WTC11 (cell line): Measurements from ENCODE around the gene OR6N1. TPM values are rescaled to one million over a fixed set of nuclear protein-coding genes. Genes with fewer than 3 reads are reported as not detected.

Source experiments
- ATAC-seq: fragments of 200-7000 bp; cut with Tn5 transposase; 2 replicates; pipeline ENCODE4 v1.10.0; 2021; ENCODE audit warnings: mild to moderate bottlenecking, moderate library complexity
- CTCF ChIA-PET: fragments of 300-600 bp; sonication (Branson Sonifier 250); formaldehyde crosslinking; loops from one replicate; lab custom pipeline; 2021; ENCODE audit warnings: antibody characterized with exemption; lab: Charles Lee
- POLR2A ChIA-PET: fragments of 350-600 bp; sonication (Branson Sonifier 250); formaldehyde crosslinking; loops from one replicate; lab custom pipeline; 2021; ENCODE audit warnings: antibody characterized with exemption; lab: Charles Lee
- DNase-seq: peaks from one replicate; pipeline ENCODE4 v3.0.0; 2021; ENCODE audit warnings: low spot score
- H3K27ac Mint-ChIP-seq: 2 replicates; pipeline ENCODE4 v1.8.0; 2021; ENCODE audit warnings: mixed read lengths
- H3K27me3 Mint-ChIP-seq: 2 replicates; pipeline ENCODE4 v1.8.0; 2021; ENCODE audit warnings: low read depth, mild to moderate bottlenecking, moderate library complexity, mixed read lengths
- H3K36me3 Mint-ChIP-seq: 2 replicates; pipeline ENCODE4 v1.8.0; 2021; ENCODE audit warnings: mixed read lengths
- H3K4me1 Mint-ChIP-seq: 2 replicates; pipeline ENCODE4 v1.8.0; 2022; ENCODE audit warnings: mixed read lengths
- H3K4me3 Mint-ChIP-seq: 2 replicates; pipeline ENCODE4 v1.8.0; 2021; ENCODE audit warnings: mild to moderate bottlenecking, moderate library complexity, mixed read lengths
- H3K9me3 Mint-ChIP-seq: 2 replicates; pipeline ENCODE4 v1.8.0; 2021; ENCODE audit warnings: mixed read lengths
- CBFB ChIP-seq: sonication (generic); formaldehyde crosslinking; IDR thresholded peaks from 2 replicates; pipeline ENCODE4 v1.8.1; 2022; ENCODE audit warnings: mild to moderate bottlenecking, low read depth, missing genetic modification reagents
- CREM ChIP-seq: sonication (generic); formaldehyde crosslinking; IDR thresholded peaks from 2 replicates; pipeline ENCODE4 v1.8.1; 2022; ENCODE audit warnings: mild to moderate bottlenecking, missing genetic modification reagents, moderate library complexity
- ETV6 ChIP-seq: sonication (generic); formaldehyde crosslinking; IDR thresholded peaks from 2 replicates; pipeline ENCODE4 v1.8.1; 2022; ENCODE audit warnings: mild to moderate bottlenecking, missing genetic modification reagents
- GRHL2 ChIP-seq: fragments of 250-450 bp; sonication (Bioruptor Pico); IDR thresholded peaks from 2 replicates; pipeline ENCODE4 v1.8.0; 2022; ENCODE audit warnings: mild to moderate bottlenecking, moderate library complexity; ENCODE audit not compliant: insufficient replicate concordance, severe bottlenecking
- IRF2 ChIP-seq: sonication (generic); formaldehyde crosslinking; IDR thresholded peaks from 2 replicates; pipeline ENCODE4 v1.8.0; 2022; ENCODE audit warnings: low read depth, missing genetic modification reagents, borderline replicate concordance
- JUN ChIP-seq: sonication (generic); formaldehyde crosslinking; IDR thresholded peaks from 2 replicates; pipeline ENCODE4 v1.8.0; 2023; ENCODE audit warnings: mild to moderate bottlenecking, missing genetic modification reagents
- MAX ChIP-seq: sonication (generic); formaldehyde crosslinking; IDR thresholded peaks from 2 replicates; pipeline ENCODE4 v1.8.0; 2022; ENCODE audit warnings: mild to moderate bottlenecking, missing genetic modification reagents
- NFATC4 ChIP-seq: fragments of 250-450 bp; sonication (Bioruptor Pico); IDR thresholded peaks from 2 replicates; pipeline ENCODE4 v1.9.0; 2021; ENCODE audit warnings: mild to moderate bottlenecking
- NFYB ChIP-seq: sonication (generic); formaldehyde crosslinking; conservative IDR thresholded peaks from 2 replicates; pipeline ENCODE4 v1.8.0; 2022; ENCODE audit warnings: low read depth, missing genetic modification reagents
- NR3C1 ChIP-seq: sonication (generic); formaldehyde crosslinking; conservative IDR thresholded peaks from 2 replicates; pipeline ENCODE4 v1.8.1; 2023; ENCODE audit warnings: low read depth, mild to moderate bottlenecking, missing genetic modification reagents
- OVOL2 ChIP-seq: fragments of 250-450 bp; sonication (Bioruptor Pico); IDR thresholded peaks from 2 replicates; pipeline ENCODE4 v1.9.0; 2021; ENCODE audit warnings: mild to moderate bottlenecking, borderline replicate concordance
- SP1 ChIP-seq: sonication (generic); formaldehyde crosslinking; conservative IDR thresholded peaks from 2 replicates; pipeline ENCODE4 v1.8.1; 2022; ENCODE audit warnings: missing genetic modification reagents
- TP53 ChIP-seq: sonication (generic); formaldehyde crosslinking; IDR thresholded peaks from 2 replicates; pipeline ENCODE4 v1.8.1; 2023; ENCODE audit warnings: mild to moderate bottlenecking, missing genetic modification reagents
- ZNF138 ChIP-seq: sonication (generic); formaldehyde crosslinking; conservative IDR thresholded peaks from 2 replicates; pipeline ENCODE4 v1.8.1; 2022; ENCODE audit warnings: mild to moderate bottlenecking, moderate library complexity, missing genetic modification reagents
- ZNF396 ChIP-seq: fragments of 250-450 bp; sonication (Bioruptor Pico); IDR thresholded peaks from 2 replicates; pipeline ENCODE4 v1.8.0; 2021; ENCODE audit warnings: mild to moderate bottlenecking, moderate library complexity, borderline replicate concordance
- ZNF416 ChIP-seq: fragments of 250-450 bp; sonication (Bioruptor Pico); IDR thresholded peaks from 2 replicates; pipeline ENCODE4 v1.9.0; 2021; ENCODE audit warnings: mild to moderate bottlenecking, inconsistent platforms
- ZSCAN18 ChIP-seq: fragments of 250-450 bp; sonication (Bioruptor Pico); IDR thresholded peaks from 2 replicates; pipeline ENCODE4 v2.1.2; 2022; ENCODE audit warnings: mild to moderate bottlenecking, moderate library complexity
- total RNA-seq: library from RNA; stranded (reverse); gene quantifications from 3 replicates; pipeline ENCODE4 v1.2.3, GENCODE V29; 2021
- TF ChIP-seq, protein P1 (sequence below): sonication (generic); formaldehyde crosslinking; conservative IDR thresholded peaks from 2 replicates; pipeline ENCODE4 v1.8.1; 2022; ENCODE audit warnings: mild to moderate bottlenecking, missing genetic modification reagents
- TF ChIP-seq, protein P2 (sequence below): sonication (generic); formaldehyde crosslinking; IDR thresholded peaks from 2 replicates; pipeline ENCODE4 v1.8.1; 2022; ENCODE audit warnings: low read depth, missing genetic modification reagents, borderline replicate concordance
- TF ChIP-seq, protein P3 (sequence below): fragments of 250-450 bp; sonication (Bioruptor Pico); IDR thresholded peaks from 2 replicates; pipeline ENCODE4 v1.8.0; 2021; ENCODE audit warnings: mild to moderate bottlenecking
- TF ChIP-seq, protein P4 (sequence below): sonication (generic); formaldehyde crosslinking; IDR thresholded peaks from 2 replicates; pipeline ENCODE4 v1.8.0; 2022; ENCODE audit warnings: mild to moderate bottlenecking, missing genetic modification reagents

The OR6N1 gene
- total RNA-seq, 1 experiment from 2014 or later = not detected

DNA sequence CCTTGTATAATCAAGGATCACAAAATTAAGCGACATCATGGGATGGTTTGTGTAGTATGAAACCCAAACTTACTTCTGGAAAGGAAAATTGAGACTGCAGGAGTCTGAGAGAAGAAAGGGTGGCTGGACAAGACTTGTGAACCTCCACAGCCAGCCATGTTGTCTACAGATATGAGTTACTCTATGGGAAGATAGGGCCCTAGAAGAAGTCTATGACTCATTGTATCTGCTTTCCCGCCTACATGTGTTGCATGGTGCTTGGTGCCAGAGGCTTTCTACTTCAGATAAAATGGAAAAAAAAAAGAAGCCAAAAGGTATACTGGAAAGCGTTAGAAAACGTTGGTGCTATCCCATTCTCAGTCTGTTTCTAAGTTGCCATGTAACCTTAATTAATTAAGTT, 27.7 kb upstream of the OR6N1 start:
- peaks cover 4% of the 10 kb centered on the region for H3K4me1 Mint-ChIP-seq
- ATAC-seq (no peak), DNase-seq (no peak)
- no peaks in the 10 kb centered on the region for H3K36me3 Mint-ChIP-seq
- ChIA-PET CTCF (no interaction called here), POLR2A (no interaction called here)
- no peaks in the 10 kb centered on the region for H3K9me3 Mint-ChIP-seq
- no peaks in the 10 kb centered on the region; the same call in 1 of the 2 replicates for H3K27me3 Mint-ChIP-seq
- no peak overlapping the region for H3K4me3 Mint-ChIP-seq
- TF ChIP-seq ZNF416 (CRISPR knock-in tag) = no peak
- no peak for TF ChIP-seq NFATC4 (CRISPR knock-in tag)
- no peak for TF ChIP-seq ZSCAN18 (CRISPR knock-in tag)
- no peak for TF ChIP-seq NFYB
- TF ChIP-seq, protein P1, sequence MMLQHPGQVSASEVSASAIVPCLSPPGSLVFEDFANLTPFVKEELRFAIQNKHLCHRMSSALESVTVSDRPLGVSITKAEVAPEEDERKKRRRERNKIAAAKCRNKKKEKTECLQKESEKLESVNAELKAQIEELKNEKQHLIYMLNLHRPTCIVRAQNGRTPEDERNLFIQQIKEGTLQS (CRISPR knock-in tag) = no peak
- TF ChIP-seq NR3C1 (CRISPR knock-in tag) = no peak
- TF ChIP-seq, protein P2, sequence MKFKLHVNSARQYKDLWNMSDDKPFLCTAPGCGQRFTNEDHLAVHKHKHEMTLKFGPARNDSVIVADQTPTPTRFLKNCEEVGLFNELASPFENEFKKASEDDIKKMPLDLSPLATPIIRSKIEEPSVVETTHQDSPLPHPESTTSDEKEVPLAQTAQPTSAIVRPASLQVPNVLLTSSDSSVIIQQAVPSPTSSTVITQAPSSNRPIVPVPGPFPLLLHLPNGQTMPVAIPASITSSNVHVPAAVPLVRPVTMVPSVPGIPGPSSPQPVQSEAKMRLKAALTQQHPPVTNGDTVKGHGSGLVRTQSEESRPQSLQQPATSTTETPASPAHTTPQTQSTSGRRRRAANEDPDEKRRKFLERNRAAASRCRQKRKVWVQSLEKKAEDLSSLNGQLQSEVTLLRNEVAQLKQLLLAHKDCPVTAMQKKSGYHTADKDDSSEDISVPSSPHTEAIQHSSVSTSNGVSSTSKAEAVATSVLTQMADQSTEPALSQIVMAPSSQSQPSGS (CRISPR knock-in tag) = no peak
- TF ChIP-seq CREM (CRISPR knock-in tag) = no peak
- TF ChIP-seq TP53 (CRISPR knock-in tag) = no peak
- no peak for TF ChIP-seq SP1 (CRISPR knock-in tag)
- no peak for TF ChIP-seq ZNF396 (CRISPR knock-in tag)
- TF ChIP-seq, protein P3, sequence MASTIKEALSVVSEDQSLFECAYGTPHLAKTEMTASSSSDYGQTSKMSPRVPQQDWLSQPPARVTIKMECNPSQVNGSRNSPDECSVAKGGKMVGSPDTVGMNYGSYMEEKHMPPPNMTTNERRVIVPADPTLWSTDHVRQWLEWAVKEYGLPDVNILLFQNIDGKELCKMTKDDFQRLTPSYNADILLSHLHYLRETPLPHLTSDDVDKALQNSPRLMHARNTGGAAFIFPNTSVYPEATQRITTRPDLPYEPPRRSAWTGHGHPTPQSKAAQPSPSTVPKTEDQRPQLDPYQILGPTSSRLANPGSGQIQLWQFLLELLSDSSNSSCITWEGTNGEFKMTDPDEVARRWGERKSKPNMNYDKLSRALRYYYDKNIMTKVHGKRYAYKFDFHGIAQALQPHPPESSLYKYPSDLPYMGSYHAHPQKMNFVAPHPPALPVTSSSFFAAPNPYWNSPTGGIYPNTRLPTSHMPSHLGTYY = no peak
- no peak overlapping the region for H3K27ac Mint-ChIP-seq

DNA sequence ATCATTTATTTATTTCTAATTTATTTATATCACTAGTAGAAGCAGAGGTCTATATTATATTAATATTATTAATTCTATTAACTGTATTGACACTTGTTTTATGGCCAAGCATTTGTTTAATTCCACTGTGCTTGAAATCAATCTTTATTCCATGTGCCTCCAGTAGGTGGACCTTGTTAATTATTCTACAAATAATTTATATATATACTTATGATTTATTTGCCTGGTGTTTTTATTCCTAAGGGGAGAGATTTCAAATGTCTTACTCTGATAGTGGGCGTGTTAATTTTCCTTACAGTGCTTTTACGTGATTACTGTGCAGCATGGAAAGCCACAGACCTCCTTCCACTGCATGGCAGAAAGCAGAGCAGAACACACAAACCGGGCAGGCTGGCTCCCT, 26.5 kb upstream of the OR6N1 start:
- no peaks in the 10 kb centered on the region for H3K36me3 Mint-ChIP-seq
- ATAC-seq (no peak), DNase-seq (no peak)
- no peaks in the 10 kb centered on the region; the same call in 1 of the 2 replicates for H3K27me3 Mint-ChIP-seq
- POLR2A ChIA-PET = no interaction called here
- H3K4me1 Mint-ChIP-seq = peaks cover 12% of the 10 kb centered on the region
- CTCF ChIA-PET = no interaction called here
- H3K4me3 Mint-ChIP-seq = no peak overlapping the region
- H3K9me3 Mint-ChIP-seq = no peaks in the 10 kb centered on the region
- TF ChIP-seq, protein P4, sequence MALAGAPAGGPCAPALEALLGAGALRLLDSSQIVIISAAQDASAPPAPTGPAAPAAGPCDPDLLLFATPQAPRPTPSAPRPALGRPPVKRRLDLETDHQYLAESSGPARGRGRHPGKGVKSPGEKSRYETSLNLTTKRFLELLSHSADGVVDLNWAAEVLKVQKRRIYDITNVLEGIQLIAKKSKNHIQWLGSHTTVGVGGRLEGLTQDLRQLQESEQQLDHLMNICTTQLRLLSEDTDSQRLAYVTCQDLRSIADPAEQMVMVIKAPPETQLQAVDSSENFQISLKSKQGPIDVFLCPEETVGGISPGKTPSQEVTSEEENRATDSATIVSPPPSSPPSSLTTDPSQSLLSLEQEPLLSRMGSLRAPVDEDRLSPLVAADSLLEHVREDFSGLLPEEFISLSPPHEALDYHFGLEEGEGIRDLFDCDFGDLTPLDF (CRISPR knock-in tag) = no peak
- TF ChIP-seq JUN (CRISPR knock-in tag) (no peak), OVOL2 (no peak), ZNF138 (no peak), IRF2 (CRISPR knock-in tag) (no peak), CBFB (CRISPR knock-in tag) (no peak), GRHL2 (CRISPR knock-in tag) (no peak), ETV6 (CRISPR knock-in tag) (no peak), MAX (CRISPR knock-in tag) (no peak)
- H3K27ac Mint-ChIP-seq = no peak overlapping the region
